Sciatic nerve (tissue), 2 donors: ENCODE data around the gene TRIM15. TPM values are rescaled to one million over a fixed set of nuclear protein-coding genes. Genes with fewer than 3 reads are reported as not detected.

ENCODE experiments used
- ATAC-seq: fragments of 200-7000 bp; cut with Tn5 transposase; one replicate; pipeline ENCODE4 v1.9.1; 2020; ENCODE audit warnings: mild to moderate bottlenecking, moderate library complexity
- DNase-seq: peaks from one replicate; pipeline ENCODE4 v3.0.0-alpha.2; 2020; ENCODE audit warnings: low spot score
- intact Hi-C: fragments of 100-400 bp; cut with DNase I; formaldehyde crosslinking; loops from one replicate; pipeline ENCODE4 v1.14.2; 2022
- total RNA-seq: library from RNA; stranded (reverse); fragmentation: NEBNext Ultra II Directional; extraction: Animal tissue kit (Norgen Biotek cat#: 25700); gene quantifications from one replicate; pipeline ENCODE4 v1.2.1, GENCODE V29; 2021
- donor health status: DM: no; HTN: no; CAD: no.
- donor health status: DM: no; HTN: no; CAD: no.

TRIM15 gene
- total RNA-seq, 1 donor from 2014 or later: not detected

DNA sequence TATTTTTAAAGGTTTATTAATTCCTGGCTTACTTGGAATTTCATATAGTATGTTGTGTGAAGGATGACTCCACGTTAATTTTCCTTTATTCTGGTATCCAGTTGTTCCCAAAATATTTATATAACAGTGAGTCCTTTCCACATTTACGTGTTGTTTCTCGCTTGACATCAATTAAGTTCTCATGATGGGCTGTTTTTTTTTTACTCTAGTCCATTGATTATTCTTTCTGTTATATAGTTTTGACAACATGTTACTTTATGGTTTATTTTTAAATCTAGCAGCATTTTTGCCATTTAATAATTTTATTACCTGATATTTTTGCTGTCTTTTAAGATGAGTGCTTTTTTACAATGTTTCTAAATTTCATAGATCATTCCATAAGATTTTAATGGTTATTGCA, 20.7 kb upstream of the TRIM15 start:
- intact Hi-C loops: no loop called here
- no peak for DNase-seq
- no peak for ATAC-seq

DNA sequence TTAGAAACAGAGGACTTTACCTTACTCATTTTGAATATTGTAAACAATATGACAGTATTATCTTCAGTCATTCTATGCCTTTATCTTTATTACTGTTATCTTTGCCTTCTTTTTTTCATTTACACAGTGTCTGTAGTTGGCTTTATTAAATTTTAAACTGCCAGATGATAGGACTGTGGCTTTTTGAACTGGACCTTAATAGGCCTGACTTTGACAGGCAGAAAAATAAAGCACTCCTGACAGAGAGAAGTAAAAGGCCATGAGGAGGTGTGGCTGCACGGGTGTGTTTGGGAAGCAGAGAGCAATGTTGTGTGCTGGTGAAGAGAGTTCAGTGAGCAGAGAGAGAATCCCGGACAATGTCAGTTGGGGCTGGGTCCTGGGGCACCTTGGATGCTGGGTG, 19.6 kb upstream of the TRIM15 start:
- ATAC-seq (no peak), DNase-seq (no peak)
- intact Hi-C loops: no loop called here

- ATAC-seq: no peak
Observed at GRCh38 chr6:30144811-30145210, 18.5 kb upstream of the TRIM15 start.

DNA sequence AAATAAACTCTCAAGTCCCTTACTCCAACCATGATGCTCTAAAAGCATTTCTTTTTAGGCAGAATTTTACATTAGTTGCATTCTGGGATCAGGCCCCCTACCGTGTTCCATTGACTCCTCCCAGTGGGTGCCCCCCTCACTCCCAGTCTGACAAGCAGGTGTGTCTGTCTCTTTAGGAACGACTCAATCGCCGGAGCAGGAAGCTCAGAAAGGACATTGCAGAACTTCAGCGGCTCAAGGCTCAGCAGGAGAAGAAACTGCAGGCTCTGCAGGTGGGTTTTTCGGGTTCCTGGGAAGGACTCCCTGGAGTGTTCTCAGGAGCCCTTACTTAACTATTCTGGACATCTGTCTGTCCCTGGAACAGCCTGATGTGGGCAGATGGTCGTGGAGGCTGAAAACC, 17.5 kb upstream of the TRIM15 start:
- ATAC-seq: no peak
- no peak for DNase-seq
- intact Hi-C loops: no loop called here

More at GRCh38 chr6:30144811-30145210, 18.5 kb upstream of the TRIM15 start:
- intact Hi-C loops: no loop called here
- DNase-seq: no peak

DNA sequence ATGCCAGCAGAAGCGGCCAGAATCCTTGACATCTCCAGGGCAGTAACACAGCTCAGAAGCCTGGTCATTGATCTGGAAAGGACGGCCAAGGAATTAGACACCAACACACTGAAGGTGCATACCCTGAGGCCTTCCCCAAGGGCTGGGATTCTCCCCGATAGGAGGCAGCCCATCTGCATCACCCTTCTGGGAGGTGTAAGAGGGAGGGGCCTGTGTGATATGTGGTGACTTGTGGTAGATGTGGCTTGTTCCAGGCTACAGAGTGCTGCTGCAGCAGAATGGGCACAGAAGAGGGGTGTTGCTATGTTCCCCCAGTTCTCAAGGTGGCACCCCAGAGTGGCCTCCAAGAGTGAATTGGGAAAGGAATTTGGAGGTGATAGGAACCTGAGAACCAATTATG, 16.2 kb upstream of the TRIM15 start:
- DNase-seq: no peak
- no peak for ATAC-seq
- intact Hi-C loops: no loop called here

DNA sequence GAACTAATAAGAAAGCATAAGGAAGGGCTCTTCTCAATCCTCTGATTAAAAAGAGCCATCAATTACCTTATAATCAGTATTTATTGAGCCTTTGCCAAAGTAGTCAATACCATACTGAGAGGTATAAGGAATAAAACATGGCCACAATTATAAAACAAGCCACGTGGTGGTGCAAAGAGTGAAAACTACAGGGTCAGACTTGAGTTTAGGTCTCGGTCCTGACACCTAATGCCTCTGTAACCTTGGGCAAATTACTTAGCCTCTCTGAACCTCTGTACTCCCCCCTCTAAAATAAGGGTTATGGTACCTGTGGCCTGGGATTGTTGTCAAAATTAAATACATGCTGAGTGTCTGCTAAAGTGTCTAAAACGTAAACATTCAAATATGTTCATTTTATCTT, 14.1 kb upstream of the TRIM15 start:
- intact Hi-C loops: no loop called here
- DNase-seq: no peak
- no peak for ATAC-seq

DNA sequence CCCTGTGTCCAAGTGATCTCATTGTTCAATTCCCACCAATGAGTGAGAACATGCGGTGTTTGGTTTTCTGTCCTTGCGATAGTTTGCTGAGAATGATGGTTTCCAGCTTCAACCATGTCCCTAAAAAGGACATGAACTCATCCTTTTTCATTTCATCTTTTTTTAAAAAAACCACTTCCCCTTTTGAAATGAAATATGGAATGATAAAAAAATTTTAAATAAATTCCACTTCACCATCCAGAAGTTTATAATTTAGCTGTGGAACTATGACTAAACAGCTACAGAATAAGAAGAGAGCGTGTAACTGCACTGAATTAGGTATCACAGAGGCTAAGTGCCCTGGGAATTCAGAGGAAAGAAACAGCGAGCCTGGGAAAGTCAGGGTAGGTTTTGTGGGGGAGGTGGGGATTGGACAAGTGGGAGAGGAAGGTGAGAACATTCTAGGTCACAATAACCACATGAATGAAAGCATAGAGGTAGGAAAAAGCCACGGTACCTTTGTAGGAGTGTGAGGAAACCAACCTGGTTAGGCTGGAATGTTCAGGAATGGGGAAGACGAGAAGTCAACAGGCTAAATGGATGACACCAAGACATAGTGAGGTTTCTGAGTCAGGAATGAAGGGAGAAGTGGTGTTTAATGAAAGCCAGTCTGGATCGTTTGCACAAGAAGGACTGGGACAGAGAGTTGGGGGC, 13.3 kb upstream of the TRIM15 start:
- intact Hi-C loops: no loop called here
- DNase-seq: no peak
- no peak for ATAC-seq

DNA sequence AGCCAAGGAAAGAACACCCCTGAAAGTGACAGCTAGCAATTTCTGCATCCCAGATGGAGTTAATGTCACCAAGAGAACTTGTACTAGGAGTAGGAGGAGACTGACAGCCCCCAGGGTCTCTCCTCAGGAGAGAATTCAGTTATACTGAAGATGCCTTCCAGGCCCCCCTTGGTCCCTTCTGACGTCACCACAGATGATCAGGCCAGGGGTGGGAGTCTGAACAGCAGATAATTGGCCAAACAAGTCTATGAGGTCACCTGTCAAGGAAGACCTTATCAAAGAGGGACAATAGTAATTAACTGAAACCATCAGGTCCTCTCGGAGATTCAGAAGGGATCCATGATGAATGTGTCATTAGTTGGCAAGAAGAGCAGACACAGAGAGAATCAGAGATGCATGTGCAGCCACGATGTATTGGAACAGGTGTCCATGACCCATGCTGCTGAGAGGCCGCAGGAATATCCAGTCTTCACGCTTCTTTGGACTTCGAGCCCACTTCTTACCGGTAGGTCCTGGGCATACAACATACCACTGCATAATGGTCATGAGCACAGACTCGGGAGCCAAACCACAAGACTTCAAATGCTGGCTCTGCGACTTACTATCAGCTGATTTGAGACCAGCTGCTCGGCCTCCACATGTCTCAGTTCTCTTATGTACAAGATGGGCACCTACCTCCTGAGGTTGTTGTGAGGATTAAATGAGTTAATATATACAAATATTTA, 12.5 kb upstream of the TRIM15 start:
- DNase-seq (no peak), ATAC-seq (no peak)
- intact Hi-C loops: no loop called here

DNA sequence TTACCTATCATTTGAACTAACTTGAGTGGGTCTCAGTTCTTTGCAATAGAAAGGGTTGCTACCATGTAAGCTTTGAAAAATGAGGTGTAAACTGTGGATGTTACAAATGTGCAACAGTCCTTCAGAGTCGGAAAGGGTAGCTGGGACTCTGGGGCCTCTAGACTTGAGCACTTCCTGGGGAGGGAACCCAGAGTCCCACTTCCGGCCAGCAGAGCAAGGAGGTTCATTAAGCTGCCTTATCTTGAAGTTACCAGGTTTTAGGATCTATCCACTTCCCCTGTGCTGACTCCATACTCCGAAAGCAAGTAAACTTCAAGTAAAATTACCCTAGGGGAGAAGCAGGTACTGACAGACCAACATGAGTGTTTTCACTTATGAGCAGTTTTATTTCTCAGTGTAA, 11.8 kb upstream of the TRIM15 start:
- intact Hi-C loops: no loop called here
- DNase-seq (no peak), ATAC-seq (no peak)

- ATAC-seq (no peak), DNase-seq (no peak)
- intact Hi-C loops: no loop called here
Observed at GRCh38 chr6:30152016-30152673, 11.2 kb upstream of the TRIM15 start.

GRCh38 chr6:30152910-30153610, 10.3 kb upstream of the TRIM15 start:
- intact Hi-C loops: no loop called here
- DNase-seq: no peak

GRCh38 chr6:30154061-30154460, 9.3 kb upstream of the TRIM15 start:
- ATAC-seq (no peak), DNase-seq (no peak)
- intact Hi-C loops: no loop called here

More at GRCh38 chr6:30152910-30153610, 10.3 kb upstream of the TRIM15 start:
- no peak for ATAC-seq

DNA sequence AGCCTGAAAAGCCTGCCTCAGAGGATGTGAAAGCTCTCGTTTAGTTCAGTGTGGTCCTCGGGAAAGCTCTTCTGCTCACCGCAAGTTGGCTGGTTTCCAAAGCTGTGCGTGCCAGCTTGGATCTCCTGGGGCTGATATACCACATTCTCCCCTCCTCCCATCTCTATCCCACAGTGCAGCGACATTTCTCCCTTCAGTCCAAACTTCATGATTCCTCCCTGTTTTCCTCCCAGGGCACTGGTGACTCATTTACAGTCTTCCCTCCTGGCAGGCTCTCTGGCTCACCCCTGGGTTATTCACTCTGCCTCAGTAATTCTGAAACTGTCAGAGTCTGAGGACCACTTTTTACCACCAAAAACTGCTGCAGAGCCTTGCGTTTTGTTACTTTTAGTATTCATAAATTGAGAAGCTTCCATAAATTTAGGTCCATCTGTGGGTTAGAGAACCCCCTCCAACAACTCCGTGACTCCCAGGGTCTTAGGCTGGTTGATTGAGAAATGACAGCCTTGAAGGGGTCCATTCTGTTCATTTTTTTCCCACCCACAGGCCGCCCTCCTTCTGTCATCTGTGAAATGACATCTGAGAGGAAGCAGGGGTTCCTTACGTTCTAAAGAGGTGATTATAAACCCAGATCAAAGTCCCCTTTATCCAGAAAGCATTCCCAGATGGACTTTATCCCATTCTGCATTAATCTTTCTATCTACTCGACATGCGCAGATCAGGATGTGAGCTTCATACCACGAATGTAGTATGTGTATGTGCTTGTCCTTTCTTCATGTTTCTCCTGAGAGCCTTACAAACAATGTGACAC, 8.4 kb upstream of the TRIM15 start:
- DNase-seq (no peak), ATAC-seq (peak; percentile 22)
- intact Hi-C loops: no loop called here

DNA sequence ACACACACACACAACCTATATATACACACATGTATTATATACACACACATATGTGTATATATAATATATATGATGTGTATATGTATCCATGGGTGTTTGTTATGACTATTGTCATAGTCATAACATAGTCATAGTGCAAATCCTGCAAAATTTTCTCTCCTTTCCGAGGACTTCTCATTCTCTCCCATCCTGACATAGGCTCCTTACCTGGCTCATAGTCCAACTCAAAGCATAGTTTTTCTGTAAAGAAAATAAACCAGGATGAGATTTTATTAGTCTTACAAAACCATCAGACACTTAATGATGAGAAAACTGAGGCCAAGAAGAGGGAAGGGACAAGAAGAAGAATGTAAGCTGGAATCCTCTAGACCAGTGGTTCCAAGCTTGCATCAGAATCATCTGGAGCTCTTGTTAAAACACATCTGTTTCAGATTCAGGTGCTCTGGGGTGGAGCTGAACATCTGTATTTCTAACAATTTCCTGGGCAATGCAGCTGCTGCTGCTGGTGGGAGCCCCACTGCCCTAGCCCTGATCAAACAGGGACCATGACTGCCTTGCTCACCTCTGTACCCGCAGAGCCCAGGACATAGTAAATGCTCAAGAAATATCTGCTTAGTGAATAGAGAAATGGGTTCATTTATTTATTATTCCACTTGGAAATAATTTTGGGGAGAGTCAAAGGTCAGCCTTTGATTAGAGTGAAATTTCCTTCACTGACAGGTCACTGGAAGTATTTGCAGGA, 7.7 kb upstream of the TRIM15 start:
- intact Hi-C loops: no loop called here
- DNase-seq: no peak
- ATAC-seq: no peak

DNA sequence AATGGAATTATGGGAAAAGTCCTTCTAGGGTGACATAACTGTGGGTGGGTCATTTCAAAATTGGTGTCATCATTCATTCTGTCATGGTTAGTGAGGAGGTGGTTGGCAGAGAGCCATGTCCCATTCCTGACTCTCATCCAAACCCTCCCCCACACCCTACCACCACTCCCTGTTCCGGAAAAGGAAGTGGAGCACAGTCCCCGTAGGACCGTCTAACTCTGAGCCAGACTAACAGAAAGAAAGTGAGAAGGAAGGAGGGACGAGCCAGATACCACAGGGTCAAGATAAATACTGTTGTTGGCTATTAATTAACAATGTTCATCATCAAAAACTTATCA, 7.1 kb upstream of the TRIM15 start:
- no peak for DNase-seq
- peak; percentile 32 for ATAC-seq
- intact Hi-C loops: no loop called here

DNA sequence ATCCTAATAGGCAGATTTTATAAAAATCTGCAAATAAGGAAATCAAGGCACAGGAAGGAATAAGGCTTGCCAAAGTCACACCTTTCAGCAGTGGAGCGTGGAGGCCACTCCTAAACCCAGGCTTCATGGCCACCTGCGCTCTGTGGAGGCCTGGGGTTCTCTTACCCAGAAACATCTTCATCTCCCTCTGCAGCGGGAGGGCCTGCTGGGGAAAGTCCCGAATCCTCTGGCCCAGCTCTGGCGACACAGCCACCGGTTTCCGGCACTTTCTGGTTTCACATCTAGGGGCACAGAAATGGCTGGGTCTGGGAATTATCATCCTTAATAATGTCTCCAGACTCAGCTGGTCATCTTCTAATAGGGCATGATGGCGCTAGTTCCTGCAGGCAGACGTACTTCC, 6.6 kb upstream of the TRIM15 start:
- DNase-seq: no peak
- intact Hi-C loops: no loop called here
- no peak for ATAC-seq

DNA sequence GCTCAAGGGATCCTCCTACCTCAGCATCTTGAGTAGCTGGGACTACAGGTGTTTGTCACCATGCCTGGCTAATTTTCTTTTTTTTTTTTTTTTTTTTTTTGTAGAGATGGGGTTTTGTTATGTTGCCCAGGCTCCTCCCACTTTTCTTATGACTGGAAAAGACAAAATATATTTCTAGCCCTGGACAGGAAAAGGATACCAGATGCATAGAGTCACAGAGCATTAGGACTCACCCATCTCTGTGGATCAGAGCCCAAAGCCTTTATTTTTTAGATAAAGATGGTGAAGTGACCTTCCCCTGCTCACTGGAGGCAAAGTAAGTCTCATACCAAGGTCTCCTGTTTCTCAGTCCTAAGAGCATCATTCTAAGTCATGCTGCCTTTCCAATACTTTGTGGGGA, 5.8 kb upstream of the TRIM15 start:
- ATAC-seq: no peak
- DNase-seq: no peak
- intact Hi-C loops: no loop called here

- no peak for ATAC-seq
- intact Hi-C loops: no loop called here
- DNase-seq: no peak
Observed at GRCh38 chr6:30157999-30158398, 5.3 kb upstream of the TRIM15 start.
